ENCODE data around the gene ELMO1. TPM values are rescaled to one million over a fixed set of nuclear protein-coding genes. Genes with fewer than 3 reads are reported as not detected.

Gene ELMO1
- total and polyA plus RNA-seq, 2 of the 13 experiments (the other 11 are each of a cell fraction or from before 2014, with no cell fraction given): 0.11 to 0.17 TPM

DNA sequence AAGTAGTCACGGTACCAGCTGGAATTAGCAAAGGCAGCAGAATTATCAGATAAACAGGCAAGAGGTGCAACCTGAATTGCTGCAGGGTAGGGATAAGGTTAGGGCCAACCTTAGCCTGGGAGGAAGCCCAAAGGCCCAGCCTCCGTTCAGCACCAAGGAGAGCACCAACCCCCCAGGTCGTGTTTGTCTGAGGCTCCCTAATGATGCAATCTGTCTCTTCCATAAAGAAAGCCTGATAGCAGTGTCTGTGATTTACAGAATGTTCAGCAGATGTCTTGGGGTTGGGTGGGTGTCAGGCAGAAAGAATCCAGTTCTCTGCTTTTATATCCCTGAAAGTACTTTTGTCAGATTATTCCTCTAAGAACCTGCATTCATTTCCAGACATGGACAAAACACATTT, 396.0 kb downstream of the ELMO1 start (continued):
- no peak for TF ChIP-seq MXI1 (IDR thresholded peaks at IDR 0.05; ENCODE audit: borderline replicate concordance, low read depth, low read length)
- TF ChIP-seq, protein P1, sequence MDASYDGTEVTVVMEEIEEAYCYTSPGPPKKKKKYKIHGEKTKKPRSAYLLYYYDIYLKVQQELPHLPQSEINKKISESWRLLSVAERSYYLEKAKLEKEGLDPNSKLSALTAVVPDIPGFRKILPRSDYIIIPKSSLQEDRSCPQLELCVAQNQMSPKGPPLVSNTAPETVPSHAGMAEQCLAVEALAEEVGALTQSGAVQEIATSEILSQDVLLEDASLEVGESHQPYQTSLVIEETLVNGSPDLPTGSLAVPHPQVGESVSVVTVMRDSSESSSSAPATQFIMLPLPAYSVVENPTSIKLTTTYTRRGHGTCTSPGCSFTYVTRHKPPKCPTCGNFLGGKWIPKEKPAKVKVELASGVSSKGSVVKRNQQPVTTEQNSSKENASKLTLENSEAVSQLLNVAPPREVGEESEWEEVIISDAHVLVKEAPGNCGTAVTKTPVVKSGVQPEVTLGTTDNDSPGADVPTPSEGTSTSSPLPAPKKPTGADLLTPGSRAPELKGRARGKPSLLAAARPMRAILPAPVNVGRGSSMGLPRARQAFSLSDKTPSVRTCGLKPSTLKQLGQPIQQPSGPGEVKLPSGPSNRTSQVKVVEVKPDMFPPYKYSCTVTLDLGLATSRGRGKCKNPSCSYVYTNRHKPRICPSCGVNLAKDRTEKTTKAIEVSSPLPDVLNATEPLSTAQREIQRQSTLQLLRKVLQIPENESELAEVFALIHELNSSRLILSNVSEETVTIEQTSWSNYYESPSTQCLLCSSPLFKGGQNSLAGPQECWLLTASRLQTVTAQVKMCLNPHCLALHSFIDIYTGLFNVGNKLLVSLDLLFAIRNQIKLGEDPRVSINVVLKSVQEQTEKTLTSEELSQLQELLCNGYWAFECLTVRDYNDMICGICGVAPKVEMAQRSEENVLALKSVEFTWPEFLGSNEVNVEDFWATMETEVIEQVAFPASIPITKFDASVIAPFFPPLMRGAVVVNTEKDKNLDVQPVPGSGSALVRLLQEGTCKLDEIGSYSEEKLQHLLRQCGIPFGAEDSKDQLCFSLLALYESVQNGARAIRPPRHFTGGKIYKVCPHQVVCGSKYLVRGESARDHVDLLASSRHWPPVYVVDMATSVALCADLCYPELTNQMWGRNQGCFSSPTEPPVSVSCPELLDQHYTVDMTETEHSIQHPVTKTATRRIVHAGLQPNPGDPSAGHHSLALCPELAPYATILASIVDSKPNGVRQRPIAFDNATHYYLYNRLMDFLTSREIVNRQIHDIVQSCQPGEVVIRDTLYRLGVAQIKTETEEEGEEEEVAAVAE (CRISPR knock-in tag; IDR thresholded peaks at IDR 0.05; ENCODE audit: borderline replicate concordance): peak; percentile 92
- TF ChIP-seq, protein P2, sequence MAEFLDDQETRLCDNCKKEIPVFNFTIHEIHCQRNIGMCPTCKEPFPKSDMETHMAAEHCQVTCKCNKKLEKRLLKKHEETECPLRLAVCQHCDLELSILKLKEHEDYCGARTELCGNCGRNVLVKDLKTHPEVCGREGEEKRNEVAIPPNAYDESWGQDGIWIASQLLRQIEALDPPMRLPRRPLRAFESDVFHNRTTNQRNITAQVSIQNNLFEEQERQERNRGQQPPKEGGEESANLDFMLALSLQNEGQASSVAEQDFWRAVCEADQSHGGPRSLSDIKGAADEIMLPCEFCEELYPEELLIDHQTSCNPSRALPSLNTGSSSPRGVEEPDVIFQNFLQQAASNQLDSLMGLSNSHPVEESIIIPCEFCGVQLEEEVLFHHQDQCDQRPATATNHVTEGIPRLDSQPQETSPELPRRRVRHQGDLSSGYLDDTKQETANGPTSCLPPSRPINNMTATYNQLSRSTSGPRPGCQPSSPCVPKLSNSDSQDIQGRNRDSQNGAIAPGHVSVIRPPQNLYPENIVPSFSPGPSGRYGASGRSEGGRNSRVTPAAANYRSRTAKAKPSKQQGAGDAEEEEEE (CRISPR knock-in tag; IDR thresholded peaks at IDR 0.05; ENCODE audit: borderline replicate concordance): no peak
- TF ChIP-seq, protein P3, sequence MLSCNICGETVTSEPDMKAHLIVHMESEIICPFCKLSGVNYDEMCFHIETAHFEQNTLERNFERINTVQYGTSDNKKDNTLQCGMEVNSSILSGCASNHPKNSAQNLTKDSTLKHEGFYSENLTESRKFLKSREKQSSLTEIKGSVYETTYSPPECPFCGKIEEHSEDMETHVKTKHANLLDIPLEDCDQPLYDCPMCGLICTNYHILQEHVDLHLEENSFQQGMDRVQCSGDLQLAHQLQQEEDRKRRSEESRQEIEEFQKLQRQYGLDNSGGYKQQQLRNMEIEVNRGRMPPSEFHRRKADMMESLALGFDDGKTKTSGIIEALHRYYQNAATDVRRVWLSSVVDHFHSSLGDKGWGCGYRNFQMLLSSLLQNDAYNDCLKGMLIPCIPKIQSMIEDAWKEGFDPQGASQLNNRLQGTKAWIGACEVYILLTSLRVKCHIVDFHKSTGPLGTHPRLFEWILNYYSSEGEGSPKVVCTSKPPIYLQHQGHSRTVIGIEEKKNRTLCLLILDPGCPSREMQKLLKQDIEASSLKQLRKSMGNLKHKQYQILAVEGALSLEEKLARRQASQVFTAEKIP (CRISPR knock-in tag; IDR thresholded peaks at IDR 0.05; ENCODE audit: borderline replicate concordance): no peak
- TF ChIP-seq TBX2 (CRISPR knock-in tag; IDR thresholded peaks at IDR 0.05; ENCODE audit: borderline replicate concordance): peak; percentile 47; the same call in 1 of the 2 replicates
- TF ChIP-seq, protein P4, sequence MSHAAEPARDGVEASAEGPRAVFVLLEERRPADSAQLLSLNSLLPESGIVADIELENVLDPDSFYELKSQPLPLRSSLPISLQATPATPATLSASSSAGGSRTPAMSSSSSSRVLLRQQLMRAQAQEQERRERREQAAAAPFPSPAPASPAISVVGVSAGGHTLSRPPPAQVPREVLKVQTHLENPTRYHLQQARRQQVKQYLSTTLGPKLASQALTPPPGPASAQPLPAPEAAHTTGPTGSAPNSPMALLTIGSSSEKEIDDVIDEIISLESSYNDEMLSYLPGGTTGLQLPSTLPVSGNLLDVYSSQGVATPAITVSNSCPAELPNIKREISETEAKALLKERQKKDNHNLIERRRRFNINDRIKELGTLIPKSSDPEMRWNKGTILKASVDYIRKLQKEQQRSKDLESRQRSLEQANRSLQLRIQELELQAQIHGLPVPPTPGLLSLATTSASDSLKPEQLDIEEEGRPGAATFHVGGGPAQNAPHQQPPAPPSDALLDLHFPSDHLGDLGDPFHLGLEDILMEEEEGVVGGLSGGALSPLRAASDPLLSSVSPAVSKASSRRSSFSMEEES (CRISPR knock-in tag; IDR thresholded peaks at IDR 0.05): peak; percentile 91
- TF ChIP-seq HIVEP1 (CRISPR knock-in tag; IDR thresholded peaks at IDR 0.05): no peak
- peak; percentile 64; the same call in 1 of the 2 replicates for TF ChIP-seq ZBTB21 (CRISPR knock-in tag; IDR thresholded peaks at IDR 0.05)
- TF ChIP-seq, protein P5, sequence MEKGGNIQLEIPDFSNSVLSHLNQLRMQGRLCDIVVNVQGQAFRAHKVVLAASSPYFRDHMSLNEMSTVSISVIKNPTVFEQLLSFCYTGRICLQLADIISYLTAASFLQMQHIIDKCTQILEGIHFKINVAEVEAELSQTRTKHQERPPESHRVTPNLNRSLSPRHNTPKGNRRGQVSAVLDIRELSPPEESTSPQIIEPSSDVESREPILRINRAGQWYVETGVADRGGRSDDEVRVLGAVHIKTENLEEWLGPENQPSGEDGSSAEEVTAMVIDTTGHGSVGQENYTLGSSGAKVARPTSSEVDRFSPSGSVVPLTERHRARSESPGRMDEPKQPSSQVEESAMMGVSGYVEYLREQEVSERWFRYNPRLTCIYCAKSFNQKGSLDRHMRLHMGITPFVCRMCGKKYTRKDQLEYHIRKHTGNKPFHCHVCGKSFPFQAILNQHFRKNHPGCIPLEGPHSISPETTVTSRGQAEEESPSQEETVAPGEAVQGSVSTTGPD (CRISPR knock-in tag; IDR thresholded peaks at IDR 0.05): no peak
- TF ChIP-seq MEIS1 (CRISPR knock-in tag; IDR thresholded peaks at IDR 0.05; ENCODE audit: borderline replicate concordance): no peak
- TF ChIP-seq BORCS8-MEF2B (CRISPR knock-in tag; IDR thresholded peaks at IDR 0.05): peak; percentile 91
- TF ChIP-seq NFIB (CRISPR knock-in tag; IDR thresholded peaks at IDR 0.05; ENCODE audit: borderline replicate concordance): no peak
- TF ChIP-seq, protein P6, sequence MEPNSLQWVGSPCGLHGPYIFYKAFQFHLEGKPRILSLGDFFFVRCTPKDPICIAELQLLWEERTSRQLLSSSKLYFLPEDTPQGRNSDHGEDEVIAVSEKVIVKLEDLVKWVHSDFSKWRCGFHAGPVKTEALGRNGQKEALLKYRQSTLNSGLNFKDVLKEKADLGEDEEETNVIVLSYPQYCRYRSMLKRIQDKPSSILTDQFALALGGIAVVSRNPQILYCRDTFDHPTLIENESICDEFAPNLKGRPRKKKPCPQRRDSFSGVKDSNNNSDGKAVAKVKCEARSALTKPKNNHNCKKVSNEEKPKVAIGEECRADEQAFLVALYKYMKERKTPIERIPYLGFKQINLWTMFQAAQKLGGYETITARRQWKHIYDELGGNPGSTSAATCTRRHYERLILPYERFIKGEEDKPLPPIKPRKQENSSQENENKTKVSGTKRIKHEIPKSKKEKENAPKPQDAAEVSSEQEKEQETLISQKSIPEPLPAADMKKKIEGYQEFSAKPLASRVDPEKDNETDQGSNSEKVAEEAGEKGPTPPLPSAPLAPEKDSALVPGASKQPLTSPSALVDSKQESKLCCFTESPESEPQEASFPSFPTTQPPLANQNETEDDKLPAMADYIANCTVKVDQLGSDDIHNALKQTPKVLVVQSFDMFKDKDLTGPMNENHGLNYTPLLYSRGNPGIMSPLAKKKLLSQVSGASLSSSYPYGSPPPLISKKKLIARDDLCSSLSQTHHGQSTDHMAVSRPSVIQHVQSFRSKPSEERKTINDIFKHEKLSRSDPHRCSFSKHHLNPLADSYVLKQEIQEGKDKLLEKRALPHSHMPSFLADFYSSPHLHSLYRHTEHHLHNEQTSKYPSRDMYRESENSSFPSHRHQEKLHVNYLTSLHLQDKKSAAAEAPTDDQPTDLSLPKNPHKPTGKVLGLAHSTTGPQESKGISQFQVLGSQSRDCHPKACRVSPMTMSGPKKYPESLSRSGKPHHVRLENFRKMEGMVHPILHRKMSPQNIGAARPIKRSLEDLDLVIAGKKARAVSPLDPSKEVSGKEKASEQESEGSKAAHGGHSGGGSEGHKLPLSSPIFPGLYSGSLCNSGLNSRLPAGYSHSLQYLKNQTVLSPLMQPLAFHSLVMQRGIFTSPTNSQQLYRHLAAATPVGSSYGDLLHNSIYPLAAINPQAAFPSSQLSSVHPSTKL (CRISPR knock-in tag; IDR thresholded peaks at IDR 0.05): peak; percentile 81
- 0 out of 2 replicates have a peak, but pooled peaks have one; percentile 44 for TF ChIP-seq ZNF761 (CRISPR knock-in tag; conservative IDR thresholded peaks at IDR 0.05)

All from HepG2 (cell line).